HG02870 (cell line): ENCODE results near the gene RTL5.

Experiments
- ATAC-seq: cut with Tn5 transposase; IDR thresholded peaks from one replicate; pipeline ENCODE4 v1.9.1; 2021; ENCODE audit warnings: mild to moderate bottlenecking, moderate library complexity; ENCODE audit not compliant: unreplicated experiment

The RTL5 gene

GRCh38 chrX:72110051-72110875 is 21.5 kb downstream of the RTL5 start:
- no peak for ATAC-seq

- ATAC-seq = no peak
Observed at GRCh38 chrX:72108666-72109065, 23.0 kb downstream of the RTL5 start.

- ATAC-seq = no peak
Observed at GRCh38 chrX:72107841-72108595, 23.7 kb downstream of the RTL5 start.

- ATAC-seq = no peak
Observed at GRCh38 chrX:72107320-72107719, 24.4 kb downstream of the RTL5 start.

GRCh38 chrX:72105436-72105835 is 26.3 kb downstream of the RTL5 start:
- peak; percentile 54 for ATAC-seq

GRCh38 chrX:72102760-72103159 is 29.0 kb downstream of the RTL5 start:
- ATAC-seq = no peak

- no peak for ATAC-seq
Observed at GRCh38 chrX:72102126-72102525, 29.6 kb downstream of the RTL5 start.

- no peak for ATAC-seq
Observed at GRCh38 chrX:72101597-72102037, 30.1 kb downstream of the RTL5 start.

- ATAC-seq = peak; percentile 70
Observed at GRCh38 chrX:72100824-72101351, 30.8 kb downstream of the RTL5 start.

- no peak for ATAC-seq
Observed at GRCh38 chrX:72100051-72100755, 31.5 kb downstream of the RTL5 start.

- ATAC-seq = no peak
Observed at GRCh38 chrX:72097098-72097497, 34.6 kb downstream of the RTL5 start.

- ATAC-seq = no peak
Observed at GRCh38 chrX:72095370-72095769, 36.3 kb downstream of the RTL5 start.

GRCh38 chrX:72094894-72095293 is 36.8 kb downstream of the RTL5 start:
- ATAC-seq = peak; percentile 88

GRCh38 chrX:72089254-72089653 is 42.5 kb downstream of the RTL5 start:
- ATAC-seq = no peak

GRCh38 chrX:72088761-72089160 is 43.0 kb downstream of the RTL5 start:
- ATAC-seq = no peak

- ATAC-seq = no peak
Observed at GRCh38 chrX:72086995-72087394, 44.7 kb downstream of the RTL5 start.

GRCh38 chrX:72084114-72084513 is 47.6 kb downstream of the RTL5 start:
- ATAC-seq = no peak

- no peak for ATAC-seq
Observed at GRCh38 chrX:72083291-72083690, 48.4 kb downstream of the RTL5 start.

GRCh38 chrX:72081605-72082320 is 50.0 kb downstream of the RTL5 start:
- ATAC-seq = no peak

- ATAC-seq = no peak
Observed at GRCh38 chrX:72080800-72081199, 50.9 kb downstream of the RTL5 start.

GRCh38 chrX:72080150-72080549 is 51.6 kb downstream of the RTL5 start:
- no peak for ATAC-seq
